H1 (cell line): Measurements from ENCODE around the gene F7.

Experiments used
- CEBPB ChIP-seq: IDR thresholded peaks from 2 replicates; pipeline ENCODE4 v1.6.1; 2012; ENCODE audit warnings: low read depth, low read length
- CHD1 ChIP-seq: IDR thresholded peaks from 2 replicates; pipeline ENCODE4 v1.6.1; 2012; ENCODE audit warnings: low read depth, low read length, improper control_type of control experiment
- CHD2 ChIP-seq: IDR thresholded peaks from 2 replicates; pipeline ENCODE4 v1.6.1; 2012; ENCODE audit warnings: low read length, improper control_type of control experiment
- CREB1 ChIP-seq: IDR thresholded peaks from 2 replicates; pipeline ENCODE4 v1.6.1; 2012; ENCODE audit warnings: inconsistent platforms
- EGR1 ChIP-seq: IDR thresholded peaks from 2 replicates; pipeline ENCODE4 v1.6.1; 2011; ENCODE audit warnings: low read depth, low read length, borderline replicate concordance
- EP300 ChIP-seq, 2 experiments: IDR thresholded peaks; 1 replicate in 1 of 2; 2 replicates in 1 of 2; pipeline ENCODE4 v1.6.1; 2011 to 2012; ENCODE audit warnings: low read depth in 2 of 2, low read length in 2 of 2, mild to moderate bottlenecking in 2 of 2, borderline replicate concordance in 1 of 2, inconsistent platforms in 1 of 2, moderate library complexity in 1 of 2
- EZH2 ChIP-seq: fragments of 200-600 bp; sonication (generic); IDR thresholded peaks from 2 replicates; pipeline ENCODE4 v1.7.1; 2012; ENCODE audit warnings: low read depth, mild to moderate bottlenecking, moderate library complexity, low read length, inconsistent platforms; ENCODE audit not compliant: severe bottlenecking
- GABPA ChIP-seq: IDR thresholded peaks from 2 replicates; pipeline ENCODE4 v1.6.1; 2011; ENCODE audit warnings: mild to moderate bottlenecking, low read length, moderate library complexity, borderline replicate concordance; ENCODE audit not compliant: insufficient read depth
- RAD21 ChIP-seq, 2 experiments: IDR thresholded peaks in 1 of 2; conservative IDR thresholded peaks in 1 of 2; 2 replicates each; pipeline ENCODE4 v1.6.1; 2011; ENCODE audit warnings: low read depth in 2 of 2, low read length in 2 of 2, improper control_type of control experiment in 1 of 2, inconsistent platforms in 1 of 2, mild to moderate bottlenecking in 1 of 2, moderate library complexity in 1 of 2
- USF2 ChIP-seq: IDR thresholded peaks from 2 replicates; pipeline ENCODE4 v1.6.1; 2011; ENCODE audit warnings: low read length, improper control_type of control experiment
- TF ChIP-seq, protein P1 (sequence below), 3 experiments: IDR thresholded peaks; 1 replicate in 2 of 3; 2 replicates in 1 of 3; pipeline versions ENCODE4 v1.5.1 to v1.6.1; 2011; ENCODE audit warnings: low read length in 3 of 3, mild to moderate bottlenecking in 3 of 3, inconsistent platforms in 2 of 3, low read depth in 1 of 3, moderate library complexity in 1 of 3; ENCODE audit not compliant: insufficient read depth in 1 of 3; ENCODE audit errors: control extremely low read depth in 1 of 3
- TF ChIP-seq, protein P2 (sequence below): IDR thresholded peaks from 2 replicates; pipeline ENCODE4 v1.6.1; 2012; ENCODE audit warnings: inconsistent platforms

GRCh38 chr13:113080361-113080831, 25.2 kb upstream of the F7 start:
- TF ChIP-seq EGR1 = no peak
- TF ChIP-seq EZH2 = no peak
- no peak for TF ChIP-seq RAD21 (IDR thresholded peaks at IDR 0.05 in 1 of 2, conservative IDR thresholded peaks at IDR 0.05 in 1 of 2; ENCODE audit: low read depth in 2 of 2, low read length in 2 of 2)
- no peak for TF ChIP-seq CEBPB
- no peak for TF ChIP-seq CHD2
- TF ChIP-seq, protein P1, sequence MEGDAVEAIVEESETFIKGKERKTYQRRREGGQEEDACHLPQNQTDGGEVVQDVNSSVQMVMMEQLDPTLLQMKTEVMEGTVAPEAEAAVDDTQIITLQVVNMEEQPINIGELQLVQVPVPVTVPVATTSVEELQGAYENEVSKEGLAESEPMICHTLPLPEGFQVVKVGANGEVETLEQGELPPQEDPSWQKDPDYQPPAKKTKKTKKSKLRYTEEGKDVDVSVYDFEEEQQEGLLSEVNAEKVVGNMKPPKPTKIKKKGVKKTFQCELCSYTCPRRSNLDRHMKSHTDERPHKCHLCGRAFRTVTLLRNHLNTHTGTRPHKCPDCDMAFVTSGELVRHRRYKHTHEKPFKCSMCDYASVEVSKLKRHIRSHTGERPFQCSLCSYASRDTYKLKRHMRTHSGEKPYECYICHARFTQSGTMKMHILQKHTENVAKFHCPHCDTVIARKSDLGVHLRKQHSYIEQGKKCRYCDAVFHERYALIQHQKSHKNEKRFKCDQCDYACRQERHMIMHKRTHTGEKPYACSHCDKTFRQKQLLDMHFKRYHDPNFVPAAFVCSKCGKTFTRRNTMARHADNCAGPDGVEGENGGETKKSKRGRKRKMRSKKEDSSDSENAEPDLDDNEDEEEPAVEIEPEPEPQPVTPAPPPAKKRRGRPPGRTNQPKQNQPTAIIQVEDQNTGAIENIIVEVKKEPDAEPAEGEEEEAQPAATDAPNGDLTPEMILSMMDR (IDR thresholded peaks at IDR 0.05; ENCODE audit: control extremely low read depth in 1 of 3, insufficient read depth in 1 of 3, low read depth in 1 of 3, low read length in 3 of 3) = no peak
- TF ChIP-seq CHD1 = no peak
- no peak for TF ChIP-seq GABPA
- no peak for TF ChIP-seq USF2
- TF ChIP-seq EP300 (IDR thresholded peaks at IDR 0.05; ENCODE audit: borderline replicate concordance in 1 of 2, low read depth in 2 of 2, low read length in 2 of 2) = no peak
- TF ChIP-seq CREB1 = no peak
- TF ChIP-seq, protein P2, sequence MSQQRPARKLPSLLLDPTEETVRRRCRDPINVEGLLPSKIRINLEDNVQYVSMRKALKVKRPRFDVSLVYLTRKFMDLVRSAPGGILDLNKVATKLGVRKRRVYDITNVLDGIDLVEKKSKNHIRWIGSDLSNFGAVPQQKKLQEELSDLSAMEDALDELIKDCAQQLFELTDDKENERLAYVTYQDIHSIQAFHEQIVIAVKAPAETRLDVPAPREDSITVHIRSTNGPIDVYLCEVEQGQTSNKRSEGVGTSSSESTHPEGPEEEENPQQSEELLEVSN = no peak
